ENCODE measurements around the gene ALOX5.

GRCh38 chr10:45376371-45376801 is 2.4 kb downstream of the ALOX5 start:
- TF ChIP-seq, protein P1, sequence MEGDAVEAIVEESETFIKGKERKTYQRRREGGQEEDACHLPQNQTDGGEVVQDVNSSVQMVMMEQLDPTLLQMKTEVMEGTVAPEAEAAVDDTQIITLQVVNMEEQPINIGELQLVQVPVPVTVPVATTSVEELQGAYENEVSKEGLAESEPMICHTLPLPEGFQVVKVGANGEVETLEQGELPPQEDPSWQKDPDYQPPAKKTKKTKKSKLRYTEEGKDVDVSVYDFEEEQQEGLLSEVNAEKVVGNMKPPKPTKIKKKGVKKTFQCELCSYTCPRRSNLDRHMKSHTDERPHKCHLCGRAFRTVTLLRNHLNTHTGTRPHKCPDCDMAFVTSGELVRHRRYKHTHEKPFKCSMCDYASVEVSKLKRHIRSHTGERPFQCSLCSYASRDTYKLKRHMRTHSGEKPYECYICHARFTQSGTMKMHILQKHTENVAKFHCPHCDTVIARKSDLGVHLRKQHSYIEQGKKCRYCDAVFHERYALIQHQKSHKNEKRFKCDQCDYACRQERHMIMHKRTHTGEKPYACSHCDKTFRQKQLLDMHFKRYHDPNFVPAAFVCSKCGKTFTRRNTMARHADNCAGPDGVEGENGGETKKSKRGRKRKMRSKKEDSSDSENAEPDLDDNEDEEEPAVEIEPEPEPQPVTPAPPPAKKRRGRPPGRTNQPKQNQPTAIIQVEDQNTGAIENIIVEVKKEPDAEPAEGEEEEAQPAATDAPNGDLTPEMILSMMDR (IDR thresholded peaks at IDR 0.05; ENCODE audit: low read length): no peak
- TF ChIP-seq EZH2 (optimal IDR thresholded peaks at IDR 0.05; ENCODE audit: low read depth, low read length) (no peak), EZH2phosphoT487 (IDR thresholded peaks at IDR 0.05; ENCODE audit: low read length) (no peak)
